ENCODE measurements around the gene ALLC.
"Not testable (repeated sequence)": the region's sequence is repeated elsewhere in the genome, so short reads cannot be mapped to it uniquely, and the experiment has no call there.

ALLC gene

GRCh38 chr2:3659447-3660432 lies 1.7 kb downstream of the ALLC start:
- TF ChIP-seq, protein P1, sequence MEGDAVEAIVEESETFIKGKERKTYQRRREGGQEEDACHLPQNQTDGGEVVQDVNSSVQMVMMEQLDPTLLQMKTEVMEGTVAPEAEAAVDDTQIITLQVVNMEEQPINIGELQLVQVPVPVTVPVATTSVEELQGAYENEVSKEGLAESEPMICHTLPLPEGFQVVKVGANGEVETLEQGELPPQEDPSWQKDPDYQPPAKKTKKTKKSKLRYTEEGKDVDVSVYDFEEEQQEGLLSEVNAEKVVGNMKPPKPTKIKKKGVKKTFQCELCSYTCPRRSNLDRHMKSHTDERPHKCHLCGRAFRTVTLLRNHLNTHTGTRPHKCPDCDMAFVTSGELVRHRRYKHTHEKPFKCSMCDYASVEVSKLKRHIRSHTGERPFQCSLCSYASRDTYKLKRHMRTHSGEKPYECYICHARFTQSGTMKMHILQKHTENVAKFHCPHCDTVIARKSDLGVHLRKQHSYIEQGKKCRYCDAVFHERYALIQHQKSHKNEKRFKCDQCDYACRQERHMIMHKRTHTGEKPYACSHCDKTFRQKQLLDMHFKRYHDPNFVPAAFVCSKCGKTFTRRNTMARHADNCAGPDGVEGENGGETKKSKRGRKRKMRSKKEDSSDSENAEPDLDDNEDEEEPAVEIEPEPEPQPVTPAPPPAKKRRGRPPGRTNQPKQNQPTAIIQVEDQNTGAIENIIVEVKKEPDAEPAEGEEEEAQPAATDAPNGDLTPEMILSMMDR (IDR thresholded peaks at IDR 0.05; ENCODE audit: insufficient read depth, low read length, poor library complexity, severe bottlenecking): no peak
- Histone ChIP-seq H3K36me3 (ENCODE audit: control insufficient read depth, insufficient read depth, low read length) (no peaks in the 10 kb centered on the region), H3K27me3 (replicated peaks; ENCODE audit: control insufficient read depth, insufficient read depth, low read length) (no peaks in the 10 kb centered on the region), H3K4me3 (replicated peaks; ENCODE audit: low read depth, low read length) (no peak overlapping the region)
- DNase-seq (ENCODE audit: extremely low read depth, insufficient read length): no peak

GRCh38 chr2:3660640-3661039 lies 2.6 kb downstream of the ALLC start:
- DNase-seq (ENCODE audit: extremely low read depth, insufficient read length); H3K27me3 ChIP-seq (replicated peaks; ENCODE audit: control insufficient read depth, insufficient read depth, low read length); H3K36me3 ChIP-seq (ENCODE audit: control insufficient read depth, insufficient read depth, low read length); H3K4me3 ChIP-seq (replicated peaks; ENCODE audit: low read depth, low read length): not testable (repeated sequence)

GRCh38 chr2:3661149-3661660 lies 3.2 kb downstream of the ALLC start:
- Histone ChIP-seq H3K27me3 (replicated peaks; ENCODE audit: control insufficient read depth, insufficient read depth, low read length) (no peaks in the 10 kb centered on the region), H3K36me3 (ENCODE audit: control insufficient read depth, insufficient read depth, low read length) (no peaks in the 10 kb centered on the region), H3K4me3 (replicated peaks; ENCODE audit: low read depth, low read length) (no peak overlapping the region)
- TF ChIP-seq, protein P1 (IDR thresholded peaks at IDR 0.05; ENCODE audit: insufficient read depth, low read length, poor library complexity, severe bottlenecking): no peak
- no peak for DNase-seq (ENCODE audit: extremely low read depth, insufficient read length)

- DNase-seq (ENCODE audit: extremely low read depth, insufficient read length): no peak
- Histone ChIP-seq H3K4me3 (replicated peaks; ENCODE audit: low read depth, low read length) (no peak overlapping the region), H3K36me3 (ENCODE audit: control insufficient read depth, insufficient read depth, low read length) (no peaks in the 10 kb centered on the region), H3K27me3 (replicated peaks; ENCODE audit: control insufficient read depth, insufficient read depth, low read length) (no peaks in the 10 kb centered on the region)
- TF ChIP-seq, protein P1 (IDR thresholded peaks at IDR 0.05; ENCODE audit: insufficient read depth, low read length, poor library complexity, severe bottlenecking): no peak
These were observed 4.2 kb downstream of the ALLC start for GRCh38 chr2:3662239-3662638.

- DNase-seq (ENCODE audit: extremely low read depth, insufficient read length): no peak
- H3K36me3 ChIP-seq (ENCODE audit: control insufficient read depth, insufficient read depth, low read length): no peaks in the 10 kb centered on the region
- TF ChIP-seq, protein P1 (IDR thresholded peaks at IDR 0.05; ENCODE audit: insufficient read depth, low read length, poor library complexity, severe bottlenecking): no peak
- no peaks in the 10 kb centered on the region for H3K27me3 ChIP-seq (replicated peaks; ENCODE audit: control insufficient read depth, insufficient read depth, low read length)
- no peak overlapping the region for H3K4me3 ChIP-seq (replicated peaks; ENCODE audit: low read depth, low read length)
These were observed 6.1 kb downstream of the ALLC start for GRCh38 chr2:3664118-3664517.

GRCh38 chr2:3664925-3665324 lies 6.9 kb downstream of the ALLC start:
- H3K4me3 ChIP-seq (replicated peaks; ENCODE audit: low read depth, low read length): no peak overlapping the region
- TF ChIP-seq, protein P1 (IDR thresholded peaks at IDR 0.05; ENCODE audit: insufficient read depth, low read length, poor library complexity, severe bottlenecking): no peak
- no peaks in the 10 kb centered on the region for H3K36me3 ChIP-seq (ENCODE audit: control insufficient read depth, insufficient read depth, low read length)
- H3K27me3 ChIP-seq (replicated peaks; ENCODE audit: control insufficient read depth, insufficient read depth, low read length): no peaks in the 10 kb centered on the region
- DNase-seq (ENCODE audit: extremely low read depth, insufficient read length): no peak
